H9 (cell line): ENCODE results near the gene MUL1. TPM values are rescaled to one million over a fixed set of nuclear protein-coding genes. Genes with fewer than 3 reads are reported as not detected.

ENCODE experiments used
- DNase-seq: peaks from one replicate; pipeline ENCODE4 v3.0.0-alpha.2; 2017
- H2AFZ ChIP-seq: one replicate; pipeline ENCODE4 v1.6.1; 2013; ENCODE audit warnings: mild to moderate bottlenecking, low read length, control low read depth, moderate library complexity
- H2AK5ac ChIP-seq: 2 replicates; pipeline ENCODE4 v1.6.1; 2013; ENCODE audit warnings: low read length, control low read depth, mixed read lengths; ENCODE audit not compliant: insufficient read length
- H2BK120ac ChIP-seq: one replicate; pipeline ENCODE4 v1.6.1; 2013; ENCODE audit warnings: low read depth, mild to moderate bottlenecking, low read length, control low read depth, inconsistent platforms; ENCODE audit not compliant: poor library complexity, severe bottlenecking
- H2BK12ac ChIP-seq: 2 replicates; pipeline ENCODE4 v1.6.1; 2013; ENCODE audit warnings: low read length, control low read depth, mixed read lengths, low read depth; ENCODE audit not compliant: insufficient read length
- H2BK15ac ChIP-seq: 2 replicates; pipeline ENCODE4 v1.6.1; 2013; ENCODE audit warnings: low read depth, low read length, control low read depth
- H2BK20ac ChIP-seq: one replicate; pipeline ENCODE4 v1.6.1; 2013; ENCODE audit warnings: low read depth, mild to moderate bottlenecking, low read length, control low read depth, inconsistent platforms; ENCODE audit not compliant: poor library complexity, severe bottlenecking
- H2BK5ac ChIP-seq: 2 replicates; pipeline ENCODE4 v1.6.1; 2013; ENCODE audit warnings: low read length, control low read depth, mixed read lengths; ENCODE audit not compliant: insufficient read length
- H3K14ac ChIP-seq: 2 replicates; pipeline ENCODE4 v1.6.1; 2013; ENCODE audit warnings: low read length, control low read depth; ENCODE audit not compliant: insufficient read depth
- H3K18ac ChIP-seq: 2 replicates; pipeline ENCODE4 v1.6.1; 2013; ENCODE audit warnings: low read depth, mild to moderate bottlenecking, mixed read lengths, low read length, control low read depth; ENCODE audit not compliant: insufficient read length
- H3K23ac ChIP-seq: 2 replicates; pipeline ENCODE4 v1.6.1; 2013; ENCODE audit warnings: low read length, control low read depth, mixed read lengths, low read depth; ENCODE audit not compliant: insufficient read length
- H3K23me2 ChIP-seq: 2 replicates; pipeline ENCODE4 v1.6.1; 2013; ENCODE audit warnings: low read depth, mild to moderate bottlenecking, mixed read lengths, low read length, control low read depth; ENCODE audit not compliant: insufficient read length, poor library complexity, severe bottlenecking
- H3K27ac ChIP-seq: 2 replicates; pipeline ENCODE4 v1.5.1; 2013; ENCODE audit warnings: low read length, control low read depth, mixed read lengths, low read depth; ENCODE audit not compliant: insufficient read length
- H3K27me3 ChIP-seq: 2 replicates; pipeline ENCODE4 v1.6.1; 2013; ENCODE audit warnings: low read length, control low read depth, inconsistent platforms; ENCODE audit not compliant: insufficient read depth
- H3K4ac ChIP-seq: 2 replicates; pipeline ENCODE4 v1.6.1; 2013; ENCODE audit warnings: low read depth, mild to moderate bottlenecking, control low read depth, inconsistent platforms, low read length, moderate library complexity
- H3K4me1 ChIP-seq: 2 replicates; pipeline ENCODE4 v1.6.1; 2013; ENCODE audit warnings: low read length, control low read depth, inconsistent platforms; ENCODE audit not compliant: insufficient read depth
- H3K4me2 ChIP-seq: 2 replicates; pipeline ENCODE4 v1.6.1; 2013; ENCODE audit warnings: low read length, control low read depth, mixed read lengths; ENCODE audit not compliant: insufficient read length, insufficient read depth
- H3K56ac ChIP-seq: 2 replicates; pipeline ENCODE4 v1.6.1; 2013; ENCODE audit warnings: low read depth, mild to moderate bottlenecking, mixed read lengths, low read length, control low read depth; ENCODE audit not compliant: insufficient read length
- H3K79me1 ChIP-seq: 2 replicates; pipeline ENCODE4 v1.6.1; 2013; ENCODE audit warnings: low read depth, mild to moderate bottlenecking, moderate library complexity, low read length, control low read depth, inconsistent platforms; ENCODE audit not compliant: insufficient read depth, poor library complexity, severe bottlenecking
- H3K79me2 ChIP-seq: 2 replicates; pipeline ENCODE4 v1.6.1; 2013; ENCODE audit warnings: low read length, control low read depth, inconsistent platforms; ENCODE audit not compliant: insufficient read depth
- H3K9ac ChIP-seq: 2 replicates; pipeline ENCODE4 v1.6.1; 2013; ENCODE audit warnings: low read length, control low read depth, mixed read lengths; ENCODE audit not compliant: insufficient read length; ENCODE audit errors: extremely low read depth
- H3K9me3 ChIP-seq: one replicate; pipeline ENCODE4 v1.6.1; 2013; ENCODE audit warnings: low read depth, low read length, inconsistent platforms; ENCODE audit not compliant: control insufficient read depth
- H3T11ph ChIP-seq: one replicate; pipeline ENCODE4 v1.6.1; 2013; ENCODE audit warnings: mild to moderate bottlenecking, low read length, control low read depth, inconsistent platforms
- H4K20me1 ChIP-seq: one replicate; pipeline ENCODE4 v1.6.1; 2013; ENCODE audit not compliant: control insufficient read depth, insufficient read length, insufficient read depth
- H4K5ac ChIP-seq: 2 replicates; pipeline ENCODE4 v1.6.1; 2013; ENCODE audit warnings: low read depth, mild to moderate bottlenecking, mixed read lengths, low read length, control low read depth; ENCODE audit not compliant: insufficient read length
- H4K8ac ChIP-seq: replicated peaks from 2 replicates; pipeline ENCODE4 v1.6.1; 2013; ENCODE audit warnings: low read length, control low read depth, mixed read lengths, low read depth; ENCODE audit not compliant: insufficient read length
- H4K91ac ChIP-seq: 2 replicates; pipeline ENCODE4 v1.6.1; 2013; ENCODE audit warnings: low read depth, mild to moderate bottlenecking, moderate library complexity, mixed read lengths, low read length, control low read depth; ENCODE audit not compliant: insufficient read length
- H3K27ac Mint-ChIP-seq, 3 experiments: 2 replicates in 2 of 3; 3 replicates in 1 of 3; pipeline ENCODE4 v1.8.0; 2020 to 2021; ENCODE audit warnings: mixed read lengths in 3 of 3, mild to moderate bottlenecking in 1 of 3, moderate library complexity in 1 of 3
- H3K27me3 Mint-ChIP-seq: 2 replicates; pipeline ENCODE4 v1.8.0; 2021; ENCODE audit warnings: low read depth, mild to moderate bottlenecking, moderate library complexity, mixed read lengths
- H3K36me3 Mint-ChIP-seq, 3 experiments: 2 replicates in 2 of 3; 3 replicates in 1 of 3; pipeline ENCODE4 v1.8.0; 2020 to 2021; ENCODE audit warnings: low read depth in 3 of 3, mixed read lengths in 3 of 3; ENCODE audit not compliant: insufficient read depth in 1 of 3
- H3K4me1 Mint-ChIP-seq, 2 experiments: 2 replicates each; pipeline ENCODE4 v1.8.0; 2020; ENCODE audit warnings: mixed read lengths in 2 of 2
- H3K4me3 Mint-ChIP-seq, 2 experiments: 2 replicates in 1 of 2; 3 replicates in 1 of 2; pipeline ENCODE4 v1.8.0; 2020 to 2021; ENCODE audit warnings: mild to moderate bottlenecking in 2 of 2, mixed read lengths in 2 of 2, moderate library complexity in 1 of 2
- H3K9me3 Mint-ChIP-seq, 2 experiments: 2 replicates in 1 of 2; 3 replicates in 1 of 2; pipeline ENCODE4 v1.8.0; 2020; ENCODE audit warnings: mild to moderate bottlenecking in 2 of 2, mixed read lengths in 2 of 2, moderate library complexity in 1 of 2
- WGBS: extraction: QIAGEN DNeasy Blood & Tissue Kit; methylation state at CpG from one replicate; pipeline ENCODE4 v1.1.7; 2013; ENCODE audit warnings: missing lambda C conversion rate, low lambda C conversion rate, mixed read lengths; ENCODE audit not compliant: insufficient read length; ENCODE audit errors: extremely low coverage; 5-methylcytosine and 5-hydroxymethylcytosine counted together
- total RNA-seq: library from RNA; stranded (reverse); gene quantifications from 2 replicates; pipeline ENCODE4 v1.2.1, GENCODE V29; 2021
- TF ChIP-seq, protein P1 (sequence below): fragments of 200-600 bp; sonication (generic); conservative IDR thresholded peaks from 3 replicates; pipeline ENCODE4 v1.8.0; 2021; ENCODE audit warnings: antibody characterized with exemption, mild to moderate bottlenecking

MUL1 gene
- total RNA-seq, 1 experiment from 2014 or later, result 27.1 TPM

DNA sequence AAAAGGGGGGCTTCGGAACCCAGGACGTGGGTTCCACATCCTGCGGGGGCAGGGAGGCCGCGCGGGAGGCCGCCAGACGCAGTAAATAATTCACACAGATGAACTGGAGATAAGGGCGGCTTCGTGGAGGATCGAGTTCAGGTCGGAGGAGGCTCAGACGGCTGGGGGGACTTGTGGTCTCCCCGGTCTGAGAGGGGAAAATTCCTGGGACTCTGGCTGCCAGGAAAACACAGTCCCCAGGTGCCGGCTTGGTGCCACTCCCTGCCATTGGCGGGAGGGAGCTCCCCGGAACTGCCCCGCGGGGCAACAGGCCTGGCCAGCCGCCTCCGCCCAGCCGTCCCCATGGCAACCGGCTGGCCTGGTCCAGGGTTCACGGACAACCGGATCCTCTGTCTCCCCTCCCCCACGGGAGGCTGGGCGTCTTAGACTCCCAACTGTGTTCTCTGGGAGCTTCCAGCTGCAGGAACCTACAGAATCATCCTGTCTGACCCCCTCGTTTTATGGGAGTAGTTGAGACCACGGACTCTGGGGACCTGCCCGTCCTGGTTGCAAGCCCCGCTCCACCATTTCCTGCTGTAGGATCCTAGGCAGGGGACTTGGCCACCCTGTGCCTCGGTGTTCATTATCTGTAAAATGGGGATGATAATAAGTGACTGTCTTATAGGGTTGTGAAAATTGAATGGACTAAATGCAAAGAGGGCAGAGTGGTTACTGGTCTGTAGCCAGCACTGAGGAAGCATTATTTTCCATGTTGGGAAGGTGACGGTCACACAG is 31.5 kb downstream of the MUL1 start:
- Histone ChIP-seq H2BK20ac (no peak overlapping the region), H2AFZ (no peak overlapping the region), H2BK5ac (no peak overlapping the region), H3K18ac (no peak overlapping the region), H3K23me2 (no peaks in the 10 kb centered on the region), H3K79me1 (no peaks in the 10 kb centered on the region), H3K27ac (no peak overlapping the region), H3K14ac (no peak overlapping the region; the same call in 1 of the 2 replicates), H3T11ph (no peak overlapping the region), H3K79me2 (no peaks in the 10 kb centered on the region), H3K9ac (no peak overlapping the region), H2BK120ac (no peak overlapping the region), H4K91ac (no peak overlapping the region), H2BK15ac (no peak overlapping the region), H4K20me1 (no peaks in the 10 kb centered on the region), H3K27me3 (no peaks in the 10 kb centered on the region; the same call in 1 of the 2 replicates), H3K4me1 (peaks cover 7% of the 10 kb centered on the region; the same call in 1 of the 2 replicates), H3K23ac (no peak overlapping the region), H3K4ac (no peak overlapping the region), H3K9me3 (no peaks in the 10 kb centered on the region), H4K5ac (no peak overlapping the region), H2AK5ac (no peak overlapping the region), H3K4me2 (peak overlapping the region; percentile 71), H3K56ac (no peak overlapping the region), H2BK12ac (no peak overlapping the region), H4K8ac (no peak overlapping the region)
- Mint-ChIP-seq H3K9me3 (no peaks in the 10 kb centered on the region; a peak in 1 of 5 replicates), H3K27ac (no peak overlapping the region), H3K4me1 (peaks cover 27 to 35% of the 10 kb centered on the region in 2 experiments), H3K36me3 (no peaks in the 10 kb centered on the region), H3K4me3 (peak overlapping the region; percentile 17 to 45; a peak in 4 of 5 replicates), H3K27me3 (peaks cover 79% of the 10 kb centered on the region)
- WGBS, result no CpG with 5 or more reads among the region's 33 CpGs
- DNase-seq, result peak; percentile 76
- TF ChIP-seq, protein P1, sequence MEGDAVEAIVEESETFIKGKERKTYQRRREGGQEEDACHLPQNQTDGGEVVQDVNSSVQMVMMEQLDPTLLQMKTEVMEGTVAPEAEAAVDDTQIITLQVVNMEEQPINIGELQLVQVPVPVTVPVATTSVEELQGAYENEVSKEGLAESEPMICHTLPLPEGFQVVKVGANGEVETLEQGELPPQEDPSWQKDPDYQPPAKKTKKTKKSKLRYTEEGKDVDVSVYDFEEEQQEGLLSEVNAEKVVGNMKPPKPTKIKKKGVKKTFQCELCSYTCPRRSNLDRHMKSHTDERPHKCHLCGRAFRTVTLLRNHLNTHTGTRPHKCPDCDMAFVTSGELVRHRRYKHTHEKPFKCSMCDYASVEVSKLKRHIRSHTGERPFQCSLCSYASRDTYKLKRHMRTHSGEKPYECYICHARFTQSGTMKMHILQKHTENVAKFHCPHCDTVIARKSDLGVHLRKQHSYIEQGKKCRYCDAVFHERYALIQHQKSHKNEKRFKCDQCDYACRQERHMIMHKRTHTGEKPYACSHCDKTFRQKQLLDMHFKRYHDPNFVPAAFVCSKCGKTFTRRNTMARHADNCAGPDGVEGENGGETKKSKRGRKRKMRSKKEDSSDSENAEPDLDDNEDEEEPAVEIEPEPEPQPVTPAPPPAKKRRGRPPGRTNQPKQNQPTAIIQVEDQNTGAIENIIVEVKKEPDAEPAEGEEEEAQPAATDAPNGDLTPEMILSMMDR, result no peak
